Upper lobe of left lung (tissue), 6 donors: Measurements from ENCODE around the gene CUEDC1. TPM values are rescaled to one million over a fixed set of nuclear protein-coding genes. Genes with fewer than 3 reads are reported as not detected.

Experiments used
- ATAC-seq, 2 donors: fragments of 200-7000 bp; cut with Tn5 transposase; one replicate each; pipeline ENCODE4 v1.9.1; 2022; ENCODE audit warnings: mild to moderate bottlenecking in 2 of 2, moderate library complexity in 2 of 2; ENCODE audit not compliant: low FRiP score in 2 of 2
- DNase-seq, 2 donors: peaks; one replicate each; pipeline ENCODE4 v3.0.0-alpha.2; 2019 to 2020
- H3K27ac ChIP-seq, 4 donors: fragments of 200-600 bp; sonication (generic); one replicate each; pipeline ENCODE4 v1.5.1; 2016 to 2019
- H3K27me3 ChIP-seq, 4 donors: fragments of 200-600 bp; sonication (generic); one replicate each; pipeline ENCODE4 v1.5.1; 2017 to 2019
- H3K36me3 ChIP-seq, 4 donors: fragments of 200-600 bp; sonication (generic); one replicate each; pipeline ENCODE4 v1.5.1; 2016 to 2019
- H3K4me1 ChIP-seq, 4 donors: fragments of 200-600 bp; sonication (generic); one replicate each; pipeline ENCODE4 v1.5.1; 2018 to 2019
- H3K4me3 ChIP-seq, 4 donors: fragments of 200-600 bp; sonication (generic); one replicate each; pipeline ENCODE4 v1.5.1; 2017 to 2019; ENCODE audit warnings: mild to moderate bottlenecking in 2 of 4, moderate library complexity in 1 of 4
- H3K9me3 ChIP-seq, 4 donors: fragments of 200-600 bp; sonication (generic); one replicate each; pipeline ENCODE4 v1.5.1; 2018 to 2019
- EP300 ChIP-seq, 4 donors: sonication (generic); formaldehyde crosslinking; IDR thresholded peaks; one replicate each; pipeline ENCODE4 v1.5.1; 2017; ENCODE audit warnings: antibody characterized with exemption in 4 of 4, control low read depth in 2 of 4
- POLR2A ChIP-seq, 4 donors: fragments of 450-650 bp; IDR thresholded peaks; one replicate each; pipeline ENCODE4 v1.5.1; 2016 to 2017; ENCODE audit warnings: antibody characterized with exemption in 4 of 4, mild to moderate bottlenecking in 2 of 4
- POLR2AphosphoS5 ChIP-seq, 2 donors: sonication (generic); formaldehyde crosslinking; IDR thresholded peaks; one replicate each; pipeline ENCODE4 v1.5.1; 2017; ENCODE audit warnings: antibody characterized with exemption in 2 of 2
- WGBS, 2 donors: methylation state at CpG; one replicate each; pipeline ENCODE4 v1.1.5; 2017 to 2018; 5-methylcytosine and 5-hydroxymethylcytosine counted together
- total RNA-seq, 6 donors: library from RNA; depleted of rRNA in 4 of 6; stranded (reverse); fragments of >200 nt in 4 of 6; gene quantifications; one replicate each; pipeline versions ENCODE4 v1.1.0 to v1.2.1, GENCODE V29; 2016 to 2021
- TF ChIP-seq, protein P1 (sequence below), 6 experiments: fragments of 450-650 bp in 4 of 6; fragments of 200-600 bp in 2 of 6; sonication (generic) in 2 of 6; IDR thresholded peaks; one replicate each; pipeline ENCODE4 v1.5.1; 2016 to 2019; ENCODE audit warnings: antibody characterized with exemption in 6 of 6
- donor health status: DM: no; HTN: no; CAD: no; lungs with moderate emphysema.
- donor health status: DM: no; HTN: yes; CAD: no; lungs with severe emphysema.

Gene CUEDC1
- total RNA-seq, 6 donors from 2014 or later = 33.3 to 119 (median 54.4) TPM

DNA sequence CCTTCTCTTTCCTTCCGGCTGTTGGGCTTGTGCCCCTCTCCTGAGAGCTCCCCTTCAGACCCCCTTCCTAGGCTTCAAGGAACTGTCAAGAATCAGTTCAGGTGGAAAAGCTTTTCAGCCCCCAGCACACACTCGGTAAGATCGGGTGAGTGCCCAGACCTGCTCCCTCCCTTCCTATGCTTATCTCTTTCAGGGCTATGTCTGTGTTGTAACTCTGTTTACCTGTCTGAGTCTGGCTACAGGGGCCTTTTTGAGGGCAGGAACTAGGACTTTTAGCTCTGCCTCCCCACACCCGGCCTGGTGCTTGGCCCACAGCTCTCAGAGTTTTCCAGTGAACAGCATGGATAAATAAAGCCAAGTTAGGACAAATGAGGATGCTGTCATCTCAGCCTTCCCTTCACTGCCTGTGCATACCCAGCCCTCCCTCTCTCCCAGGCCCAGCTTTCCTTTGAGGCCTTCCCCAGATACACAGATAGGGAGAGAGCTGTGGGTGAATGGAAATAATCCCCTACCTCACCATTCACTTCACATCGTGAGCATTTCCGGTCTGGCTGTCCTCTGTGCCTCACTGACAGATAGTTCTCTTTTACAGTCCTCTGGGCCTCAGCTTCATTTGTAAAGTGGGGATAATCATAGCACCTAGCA lies 99.7 kb downstream of the CUEDC1 start:
- 63 to 64% methylated on average over 6 of the region's 6 CpGs for WGBS, 2 donors
- TF ChIP-seq, protein P1, sequence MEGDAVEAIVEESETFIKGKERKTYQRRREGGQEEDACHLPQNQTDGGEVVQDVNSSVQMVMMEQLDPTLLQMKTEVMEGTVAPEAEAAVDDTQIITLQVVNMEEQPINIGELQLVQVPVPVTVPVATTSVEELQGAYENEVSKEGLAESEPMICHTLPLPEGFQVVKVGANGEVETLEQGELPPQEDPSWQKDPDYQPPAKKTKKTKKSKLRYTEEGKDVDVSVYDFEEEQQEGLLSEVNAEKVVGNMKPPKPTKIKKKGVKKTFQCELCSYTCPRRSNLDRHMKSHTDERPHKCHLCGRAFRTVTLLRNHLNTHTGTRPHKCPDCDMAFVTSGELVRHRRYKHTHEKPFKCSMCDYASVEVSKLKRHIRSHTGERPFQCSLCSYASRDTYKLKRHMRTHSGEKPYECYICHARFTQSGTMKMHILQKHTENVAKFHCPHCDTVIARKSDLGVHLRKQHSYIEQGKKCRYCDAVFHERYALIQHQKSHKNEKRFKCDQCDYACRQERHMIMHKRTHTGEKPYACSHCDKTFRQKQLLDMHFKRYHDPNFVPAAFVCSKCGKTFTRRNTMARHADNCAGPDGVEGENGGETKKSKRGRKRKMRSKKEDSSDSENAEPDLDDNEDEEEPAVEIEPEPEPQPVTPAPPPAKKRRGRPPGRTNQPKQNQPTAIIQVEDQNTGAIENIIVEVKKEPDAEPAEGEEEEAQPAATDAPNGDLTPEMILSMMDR (IDR thresholded peaks at IDR 0.05) = no peak
- TF ChIP-seq POLR2AphosphoS5 (IDR thresholded peaks at IDR 0.05) (no peak), POLR2A (IDR thresholded peaks at IDR 0.05) (no peak), EP300 (IDR thresholded peaks at IDR 0.05) (no peak)
- no peaks in the 10 kb centered on the region for H3K27me3 ChIP-seq
- H3K4me1 ChIP-seq = peaks cover 17 to 36% (median 26%) of the 10 kb centered on the region in 4 donors
- DNase-seq (no peak), ATAC-seq (no peak)
- H3K27ac ChIP-seq = no peak overlapping the region
- no peaks in the 10 kb centered on the region for H3K9me3 ChIP-seq
- no peak overlapping the region for H3K4me3 ChIP-seq
- no peaks in the 10 kb centered on the region for H3K36me3 ChIP-seq

DNA sequence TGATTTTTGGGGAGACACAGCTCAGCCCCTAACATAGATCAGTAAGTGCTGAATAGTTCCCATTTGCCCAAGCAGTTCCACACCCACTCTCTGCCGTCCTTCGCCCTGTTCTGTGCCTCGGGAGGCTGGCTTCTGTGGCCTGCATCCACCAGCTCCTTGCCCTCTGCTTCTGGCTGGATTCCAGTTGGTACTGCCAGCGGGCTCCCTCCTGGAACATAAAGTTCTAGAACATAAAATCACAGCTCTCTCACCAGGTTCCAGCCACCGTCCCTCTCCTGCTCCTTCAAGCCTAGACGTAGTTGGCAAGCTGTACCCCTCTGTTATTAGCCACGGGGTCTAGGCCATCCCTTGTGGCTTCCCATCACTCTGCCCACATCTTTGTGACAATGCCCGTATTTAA lies 101.5 kb downstream of the CUEDC1 start:
- DNase-seq (peak in 1 of 2 donors; percentile 43), ATAC-seq (no peak)
- Histone ChIP-seq H3K9me3 (no peaks in the 10 kb centered on the region), H3K36me3 (no peaks in the 10 kb centered on the region), H3K4me1 (peaks cover 24 to 42% (median 28%) of the 10 kb centered on the region in 4 donors), H3K27ac (no peak overlapping the region), H3K4me3 (no peak overlapping the region), H3K27me3 (no peaks in the 10 kb centered on the region)
- TF ChIP-seq, protein P1 (IDR thresholded peaks at IDR 0.05) = no peak
- TF ChIP-seq POLR2AphosphoS5 (IDR thresholded peaks at IDR 0.05) (no peak), EP300 (IDR thresholded peaks at IDR 0.05) (no peak), POLR2A (IDR thresholded peaks at IDR 0.05) (no peak)
- 70 to 84% methylated on average over 8 of the region's 8 CpGs for WGBS, 2 donors

DNA sequence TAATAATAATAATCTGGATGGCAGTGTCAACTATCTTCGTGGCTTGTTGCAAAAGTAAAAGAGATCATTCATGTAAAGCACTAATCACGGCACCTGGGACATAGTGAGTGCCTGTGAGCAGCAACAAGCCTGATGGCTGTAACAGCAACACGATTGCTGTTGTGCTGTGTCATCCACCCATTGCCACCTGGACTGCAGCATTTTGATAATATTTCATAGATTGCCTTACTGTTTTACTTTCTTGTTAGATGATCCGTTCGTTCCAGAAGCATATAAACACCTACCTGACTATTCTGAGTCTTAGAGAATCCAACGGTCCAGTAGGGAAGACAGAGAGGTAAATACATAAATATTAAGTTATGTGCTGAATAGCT lies 102.3 kb downstream of the CUEDC1 start:
- ATAC-seq = no peak
- Histone ChIP-seq H3K9me3 (no peaks in the 10 kb centered on the region), H3K4me3 (no peak overlapping the region), H3K4me1 (peaks cover 28 to 44% (median 32%) of the 10 kb centered on the region in 4 donors), H3K27me3 (no peaks in the 10 kb centered on the region), H3K27ac (peak overlapping the region in 1 of 4 donors; percentile 92), H3K36me3 (peaks cover 0 to 4% (median 0%) of the 10 kb centered on the region in 4 donors)
- no peak for DNase-seq
- TF ChIP-seq, protein P1 (IDR thresholded peaks at IDR 0.05) = no peak
- no peak for TF ChIP-seq POLR2A (IDR thresholded peaks at IDR 0.05)
- no peak for TF ChIP-seq POLR2AphosphoS5 (IDR thresholded peaks at IDR 0.05)
- no peak for TF ChIP-seq EP300 (IDR thresholded peaks at IDR 0.05)
- 61 to 68% methylated on average over 6 of the region's 6 CpGs for WGBS, 2 donors

DNA sequence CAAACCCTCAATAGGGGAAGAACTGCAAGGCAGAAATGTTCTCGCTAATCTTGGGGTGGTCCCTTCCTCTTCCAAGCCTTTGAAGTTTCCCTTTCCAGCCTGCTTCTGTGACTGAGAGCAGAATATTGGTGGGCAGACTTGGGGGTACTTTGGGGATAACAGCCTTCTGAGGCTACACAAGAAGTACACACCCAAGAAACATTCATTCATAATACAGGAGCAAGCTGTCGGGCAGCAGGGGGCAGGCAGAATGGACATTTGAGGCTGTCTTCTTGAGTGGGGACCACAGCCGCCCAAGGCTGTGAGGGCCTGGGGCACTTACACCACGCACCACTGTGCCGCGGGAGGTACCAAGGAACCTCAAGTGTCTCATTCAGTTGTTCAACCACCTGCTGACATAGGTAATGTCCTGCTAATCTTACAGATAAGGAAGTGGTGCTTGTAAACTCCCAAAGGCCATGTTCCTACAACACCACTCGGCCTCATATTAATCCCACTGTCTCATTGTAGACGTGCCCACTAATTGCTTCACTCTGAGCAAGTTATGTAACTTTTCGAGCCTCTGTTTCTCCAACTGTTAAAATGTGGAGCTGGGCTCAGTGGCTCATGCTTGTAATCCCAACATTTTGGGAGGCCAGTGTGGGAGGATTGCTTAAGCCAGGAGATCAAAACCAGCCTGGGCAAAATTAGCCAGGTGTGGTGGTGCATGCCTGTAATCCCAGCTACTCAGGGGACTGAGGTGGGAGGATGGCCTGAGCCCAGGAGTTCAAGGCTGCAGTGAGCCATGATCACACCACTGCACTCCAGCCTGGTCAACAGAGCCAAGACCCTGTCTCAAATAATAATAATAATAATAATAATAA lies 102.9 kb downstream of the CUEDC1 start:
- Histone ChIP-seq H3K4me3 (no peak overlapping the region), H3K27ac (peak overlapping the region; percentile 57 to 94 (median 80)), H3K4me1 (peaks cover 28 to 38% (median 32%) of the 10 kb centered on the region in 4 donors), H3K27me3 (no peaks in the 10 kb centered on the region), H3K36me3 (peaks cover 0 to 8% (median under 1%) of the 10 kb centered on the region in 4 donors), H3K9me3 (no peaks in the 10 kb centered on the region)
- DNase-seq (peak in 1 of 2 donors; percentile 39), ATAC-seq (no peak)
- no peak for TF ChIP-seq POLR2AphosphoS5 (IDR thresholded peaks at IDR 0.05)
- 61 to 65% methylated on average over 4 to 9 of the region's 9 CpGs for WGBS, 2 donors
